Stomach (tissue), 4 donors: ENCODE measurements around the gene HMGXB3.

Source experiments
- CTCF ChIP-seq, 7 experiments: fragments of 450-650 bp in 4 of 7; fragments of 200-600 bp in 3 of 7; sonication (generic) in 3 of 7; IDR thresholded peaks; one replicate each; pipeline ENCODE4 v1.5.1; 2016 to 2019; ENCODE audit warnings: antibody characterized with exemption in 7 of 7, control low read depth in 2 of 7, mild to moderate bottlenecking in 1 of 7
- EP300 ChIP-seq: sonication (generic); formaldehyde crosslinking; IDR thresholded peaks from one replicate; pipeline ENCODE4 v1.6.1; 2017; ENCODE audit warnings: antibody characterized with exemption
- POLR2A ChIP-seq, 4 donors: fragments of 450-650 bp; IDR thresholded peaks; one replicate each; pipeline ENCODE4 v1.6.1; 2016; ENCODE audit warnings: antibody characterized with exemption in 4 of 4, control low read depth in 2 of 4, mild to moderate bottlenecking in 1 of 4, moderate library complexity in 1 of 4

- TF ChIP-seq CTCF (IDR thresholded peaks at IDR 0.05), result no peak
- TF ChIP-seq EP300, result no peak
- no peak for TF ChIP-seq POLR2A (IDR thresholded peaks at IDR 0.05)
These were observed 678 bp upstream of the HMGXB3 start for GRCh38 chr5:149999866-150000255.
